ENCODE results near the gene CUBN. TPM values are rescaled to one million over a fixed set of nuclear protein-coding genes. Genes with fewer than 3 reads are reported as not detected.
A peak's percentile ranks its signal among the peaks of the same experiment; 100 is the strongest.
"Not testable (repeated sequence)": the region's sequence is repeated elsewhere in the genome, so short reads cannot be mapped to it uniquely, and the experiment has no call there.

CUBN gene
- total and polyA plus RNA-seq, 9 of the 15 experiments (the other 6 are each of a cell fraction or from before 2014, with no cell fraction given), result 0.04 to 0.33 (median 0.09) TPM

GRCh38 chr10:17013131-17013983, 116.3 kb downstream of the CUBN start:
- BruUV-seq (replicated peaks); H3K9me3 ChIP-seq (replicated peaks; ENCODE audit: control insufficient read depth, insufficient read depth, low read depth, low read length); intact Hi-C loops (cut with micrococcal nuclease); H3K4me2 ChIP-seq (ENCODE audit: insufficient read depth, low read length); ATAC-seq; H3K79me2 ChIP-seq (ENCODE audit: control insufficient read depth, insufficient read depth, low read length); POLR2A ChIA-PET; H3K9me1 ChIP-seq (ENCODE audit: control insufficient read depth, insufficient read depth, low read length); H3K4me1 ChIP-seq (replicated peaks in 1 of 2; ENCODE audit: control insufficient read depth in 2 of 2, insufficient read depth in 2 of 2, low read length in 2 of 2); H3K9ac ChIP-seq (ENCODE audit: insufficient read depth in 1 of 2, low read depth in 2 of 2, low read length in 2 of 2); FAIRE-seq; H2AFZ ChIP-seq (ENCODE audit: low read depth, low read length); CTCF ChIA-PET (ENCODE audit: low intra/inter-chr PET ratio); H3K27ac ChIP-seq (ENCODE audit: extremely low read depth, low read depth, low read length); H3K36me3 ChIP-seq (ENCODE audit: control insufficient read depth, insufficient read depth, low read length); H3K4me3 ChIP-seq; H3K27me3 ChIP-seq (ENCODE audit: control insufficient read depth in 2 of 2, insufficient read depth in 2 of 2, low read length in 2 of 2); in situ Hi-C loops (cut with MboI); H4K20me1 ChIP-seq (replicated peaks; ENCODE audit: control insufficient read depth, insufficient read depth, low read length); DNase-seq (ENCODE audit: extremely low read depth in 1 of 4, low spot score in 3 of 4): not testable (repeated sequence)
- WGBS (ENCODE audit: insufficient coverage, low coverage, missing lambda C conversion rate), result 0% methylated on average over 2 of the region's 2 CpGs
- TF ChIP-seq, protein P1, sequence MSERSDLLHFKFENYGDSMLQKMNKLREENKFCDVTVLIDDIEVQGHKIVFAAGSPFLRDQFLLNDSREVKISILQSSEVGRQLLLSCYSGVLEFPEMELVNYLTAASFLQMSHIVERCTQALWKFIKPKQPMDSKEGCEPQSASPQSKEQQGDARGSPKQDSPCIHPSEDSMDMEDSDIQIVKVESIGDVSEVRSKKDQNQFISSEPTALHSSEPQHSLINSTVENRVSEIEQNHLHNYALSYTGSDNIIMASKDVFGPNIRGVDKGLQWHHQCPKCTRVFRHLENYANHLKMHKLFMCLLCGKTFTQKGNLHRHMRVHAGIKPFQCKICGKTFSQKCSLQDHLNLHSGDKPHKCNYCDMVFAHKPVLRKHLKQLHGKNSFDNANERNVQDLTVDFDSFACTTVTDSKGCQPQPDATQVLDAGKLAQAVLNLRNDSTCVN (CRISPR knock-in tag; IDR thresholded peaks at IDR 0.05), result 0 out of 2 replicates have a peak, but pooled peaks have one; percentile 14
- TF ChIP-seq, protein P2, sequence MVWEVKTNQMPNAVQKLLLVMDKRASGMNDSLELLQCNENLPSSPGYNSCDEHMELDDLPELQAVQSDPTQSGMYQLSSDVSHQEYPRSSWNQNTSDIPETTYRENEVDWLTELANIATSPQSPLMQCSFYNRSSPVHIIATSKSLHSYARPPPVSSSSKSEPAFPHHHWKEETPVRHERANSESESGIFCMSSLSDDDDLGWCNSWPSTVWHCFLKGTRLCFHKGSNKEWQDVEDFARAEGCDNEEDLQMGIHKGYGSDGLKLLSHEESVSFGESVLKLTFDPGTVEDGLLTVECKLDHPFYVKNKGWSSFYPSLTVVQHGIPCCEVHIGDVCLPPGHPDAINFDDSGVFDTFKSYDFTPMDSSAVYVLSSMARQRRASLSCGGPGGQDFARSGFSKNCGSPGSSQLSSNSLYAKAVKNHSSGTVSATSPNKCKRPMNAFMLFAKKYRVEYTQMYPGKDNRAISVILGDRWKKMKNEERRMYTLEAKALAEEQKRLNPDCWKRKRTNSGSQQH (CRISPR knock-in tag; IDR thresholded peaks at IDR 0.05), result 0 out of 2 replicates have a peak, but pooled peaks have one; percentile 38
- TF ChIP-seq ZNF512 (tag; IDR thresholded peaks at IDR 0.05) (0 out of 2 replicates have a peak, but pooled peaks have one; percentile 31), HMBOX1 (IDR thresholded peaks at IDR 0.05) (peak; percentile 68), OTX1 (CRISPR knock-in tag; IDR thresholded peaks at IDR 0.05) (0 out of 2 replicates have a peak, but pooled peaks have one; percentile 41)

DNA sequence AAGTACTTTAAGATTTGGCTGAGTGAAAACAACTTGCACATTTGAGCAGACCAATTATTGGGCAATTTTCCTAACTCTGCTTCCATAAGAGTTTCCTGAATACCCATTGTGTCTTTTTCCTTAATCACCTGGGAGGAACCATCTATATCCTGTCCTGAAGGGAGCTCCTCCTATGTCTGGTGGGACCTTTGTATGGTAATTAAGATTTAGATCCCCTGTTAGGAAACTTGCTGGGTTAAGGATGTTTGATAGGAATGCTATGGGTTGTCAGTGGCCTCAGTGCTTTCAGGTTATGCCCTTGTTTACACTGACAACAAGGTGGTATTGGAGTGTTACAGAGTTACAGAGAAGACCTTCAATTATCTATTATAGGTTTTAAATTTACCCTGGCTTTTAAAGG, 116.9 kb downstream of the CUBN start:
- BruUV-seq (replicated peaks); H3K79me2 ChIP-seq (ENCODE audit: control insufficient read depth, insufficient read depth, low read length); H3K9ac ChIP-seq (ENCODE audit: insufficient read depth in 1 of 2, low read depth in 2 of 2, low read length in 2 of 2); intact Hi-C loops (cut with micrococcal nuclease); CTCF ChIA-PET (ENCODE audit: low intra/inter-chr PET ratio); H2AFZ ChIP-seq (ENCODE audit: low read depth, low read length); H4K20me1 ChIP-seq (replicated peaks; ENCODE audit: control insufficient read depth, insufficient read depth, low read length); H3K27me3 ChIP-seq (ENCODE audit: control insufficient read depth in 2 of 2, insufficient read depth in 2 of 2, low read length in 2 of 2); H3K27ac ChIP-seq (ENCODE audit: extremely low read depth, low read depth, low read length); H3K4me3 ChIP-seq; H3K36me3 ChIP-seq (ENCODE audit: control insufficient read depth, insufficient read depth, low read length); DNase-seq (ENCODE audit: extremely low read depth in 1 of 4, low spot score in 3 of 4); H3K4me2 ChIP-seq (ENCODE audit: insufficient read depth, low read length); H3K9me3 ChIP-seq (replicated peaks; ENCODE audit: control insufficient read depth, insufficient read depth, low read depth, low read length); H3K9me1 ChIP-seq (ENCODE audit: control insufficient read depth, insufficient read depth, low read length); ATAC-seq; H3K4me1 ChIP-seq (replicated peaks in 1 of 2; ENCODE audit: control insufficient read depth in 2 of 2, insufficient read depth in 2 of 2, low read length in 2 of 2); in situ Hi-C loops (cut with MboI); POLR2A ChIA-PET; FAIRE-seq: not testable (repeated sequence)

All from K562 (cell line).